HG03432 (cell line): ENCODE data around the gene C1GALT1.
A peak's percentile ranks its signal among the peaks of the same experiment; 100 is the strongest.
"Not testable (repeated sequence)": the region's sequence is repeated elsewhere in the genome, so short reads cannot be mapped to it uniquely, and the experiment has no call there.

Experiments used
- ATAC-seq: cut with Tn5 transposase; IDR thresholded peaks from one replicate; pipeline ENCODE4 v1.9.1; 2021; ENCODE audit warnings: mild to moderate bottlenecking, moderate library complexity; ENCODE audit not compliant: unreplicated experiment

C1GALT1 gene

GRCh38 chr7:7199592-7199991 is 17.2 kb downstream of the C1GALT1 start:
- ATAC-seq = not testable (repeated sequence)

- ATAC-seq = not testable (repeated sequence)
Measured at GRCh38 chr7:7200255-7200654, 17.9 kb downstream of the C1GALT1 start.

GRCh38 chr7:7201578-7202374 is 19.4 kb downstream of the C1GALT1 start:
- ATAC-seq = peak; percentile 99

GRCh38 chr7:7202375-7202720 is 20.0 kb downstream of the C1GALT1 start:
- no peak for ATAC-seq

GRCh38 chr7:7203813-7204575 is 21.6 kb downstream of the C1GALT1 start:
- ATAC-seq = peak; percentile 23

GRCh38 chr7:7207876-7208275 is 25.5 kb downstream of the C1GALT1 start:
- ATAC-seq = no peak

GRCh38 chr7:7208520-7208919 is 26.2 kb downstream of the C1GALT1 start:
- ATAC-seq = no peak

- ATAC-seq = no peak
Measured at GRCh38 chr7:7209412-7210050, 27.2 kb downstream of the C1GALT1 start.

- no peak for ATAC-seq
Measured at GRCh38 chr7:7210475-7211237, 28.3 kb downstream of the C1GALT1 start.

GRCh38 chr7:7212612-7213011 is 30.3 kb downstream of the C1GALT1 start:
- ATAC-seq = no peak

GRCh38 chr7:7214398-7215347 is 32.3 kb downstream of the C1GALT1 start:
- no peak for ATAC-seq

GRCh38 chr7:7216279-7216678 is 33.9 kb downstream of the C1GALT1 start:
- no peak for ATAC-seq

GRCh38 chr7:7219216-7219615 is 36.9 kb downstream of the C1GALT1 start:
- no peak for ATAC-seq

- no peak for ATAC-seq
Measured at GRCh38 chr7:7220821-7221220, 38.5 kb downstream of the C1GALT1 start.

- no peak for ATAC-seq
Measured at GRCh38 chr7:7221599-7222038, 39.3 kb downstream of the C1GALT1 start.

GRCh38 chr7:7223250-7223649 is 40.9 kb downstream of the C1GALT1 start:
- ATAC-seq = no peak

GRCh38 chr7:7226407-7226806 is 44.1 kb downstream of the C1GALT1 start:
- no peak for ATAC-seq

GRCh38 chr7:7228472-7228871 is 46.1 kb downstream of the C1GALT1 start:
- no peak for ATAC-seq

- ATAC-seq = no peak
Measured at GRCh38 chr7:7228967-7229366, 46.6 kb downstream of the C1GALT1 start.

- no peak for ATAC-seq
Measured at GRCh38 chr7:7231000-7231399, 48.7 kb downstream of the C1GALT1 start.
